RKO (cell line): ENCODE results near the gene SNF8.
"Not testable (repeated sequence)": the region's sequence is repeated elsewhere in the genome, so short reads cannot be mapped to it uniquely, and the experiment has no call there.

Experiments used
- DNase-seq: peaks from one replicate; pipeline ENCODE4 v3.0.0-alpha.2; 2016; ENCODE audit warnings: low spot score

SNF8 gene

GRCh38 chr17:48944515-48945260, at the start of gene SNF8:
Gene SNF8 (minus strand): TSS chr17:48944842. CDS start chr17:48944734, 108 bp downstream.
- peak; percentile 94 for DNase-seq

DNA sequence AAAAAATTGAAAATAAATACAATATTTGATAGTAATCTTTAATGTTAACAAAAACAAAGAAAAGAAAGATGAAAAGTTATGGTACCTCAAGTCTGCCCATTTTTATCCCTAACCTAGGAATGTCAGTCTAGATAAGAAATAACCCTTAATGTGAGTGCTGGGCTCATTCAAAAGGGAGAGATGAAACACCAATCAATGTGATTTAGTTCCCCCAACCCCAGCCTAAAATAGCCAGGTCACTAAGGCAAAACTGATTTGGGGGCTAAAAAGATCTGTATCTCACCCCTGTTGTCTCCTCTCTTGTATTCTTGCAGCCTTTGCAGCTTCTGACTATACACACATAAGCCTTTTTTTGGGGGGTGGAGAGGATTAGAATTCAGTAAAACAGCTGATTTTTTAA, 49.3 kb upstream of the SNF8 start:
- no peak for DNase-seq

GRCh38 chr17:48993305-48993704, 48.7 kb upstream of the SNF8 start:
- DNase-seq, result no peak

DNA sequence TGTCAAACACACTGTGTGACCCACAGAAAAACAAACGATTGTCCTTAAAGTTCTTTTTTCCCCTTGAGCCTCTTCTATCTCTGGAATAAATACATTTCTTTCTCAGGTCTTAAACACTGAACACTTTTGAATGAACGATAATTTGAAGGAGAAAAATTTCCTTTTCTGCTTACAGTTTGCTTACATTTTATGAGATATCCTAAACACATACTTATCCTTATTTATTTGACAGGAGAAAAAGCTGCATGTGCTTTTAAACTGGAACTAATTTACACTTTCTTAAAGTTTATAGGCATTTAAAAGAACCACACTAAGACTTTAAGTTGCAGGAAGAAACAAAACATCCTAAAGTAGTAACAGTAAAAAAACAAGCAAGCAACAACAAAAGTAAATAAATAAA, 47.8 kb upstream of the SNF8 start:
- DNase-seq, result no peak

DNA sequence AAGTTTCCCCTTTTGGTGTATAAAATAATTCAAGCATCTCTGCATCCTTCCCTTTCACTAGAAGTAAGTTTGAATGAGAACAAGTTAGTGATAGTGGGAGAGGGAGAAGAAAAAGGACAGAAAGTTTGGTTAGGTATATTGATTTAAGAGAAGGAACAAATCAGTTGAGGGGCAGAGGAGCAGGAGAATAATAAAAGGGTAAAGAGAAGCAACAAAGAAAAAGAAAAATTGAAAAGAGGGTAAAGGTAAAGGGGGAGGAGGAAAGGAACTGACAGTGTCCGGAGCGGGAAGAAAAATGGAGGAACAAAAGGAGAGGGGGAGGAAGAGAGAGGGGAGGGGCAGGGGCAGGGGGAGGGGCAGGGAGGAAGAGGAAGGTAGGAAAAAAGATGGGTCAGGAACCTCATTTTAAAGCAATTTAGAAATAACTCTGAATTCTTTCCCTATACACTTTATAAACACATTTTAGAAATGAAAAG, 46.3 kb upstream of the SNF8 start:
- no peak for DNase-seq

GRCh38 chr17:48989100-48989499, 44.5 kb upstream of the SNF8 start:
- DNase-seq, result no peak

DNA sequence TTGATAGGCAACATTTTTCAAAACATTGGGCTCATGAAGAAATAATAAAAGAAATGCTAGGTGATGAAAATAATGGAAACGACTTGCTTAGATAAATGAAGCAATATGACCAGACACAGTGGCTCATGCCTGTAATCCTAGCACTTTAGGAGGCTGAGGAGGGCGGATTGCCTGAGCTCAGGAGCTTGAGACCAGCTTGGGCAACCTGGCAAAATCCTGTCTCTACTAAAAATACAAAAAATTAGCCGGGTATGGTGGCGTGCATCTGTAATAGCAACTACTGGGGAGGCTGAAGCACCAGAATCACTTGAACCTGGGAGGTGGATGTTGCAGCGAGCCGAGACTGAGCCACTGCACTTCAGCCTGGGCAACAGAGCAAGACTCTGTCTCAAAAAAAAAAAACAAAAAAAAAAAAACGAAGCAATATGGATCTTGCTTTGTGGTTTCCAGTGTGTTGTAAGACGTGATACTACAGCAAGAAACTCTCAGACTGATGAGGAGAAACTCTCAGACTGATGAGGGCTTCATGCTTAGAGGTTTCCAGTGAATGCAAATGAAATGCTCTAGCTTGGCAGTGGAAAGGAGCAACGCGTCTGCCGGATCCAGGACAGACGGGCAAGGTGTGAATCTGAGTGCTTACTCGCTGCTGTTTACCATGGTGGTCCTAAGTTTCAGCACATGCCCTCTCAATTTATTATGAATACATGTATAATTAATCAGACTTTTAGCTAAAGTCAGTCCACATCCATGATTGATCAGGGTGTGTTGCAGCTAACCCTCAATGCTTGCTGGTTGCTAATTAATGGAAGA, 41.0 kb upstream of the SNF8 start:
- DNase-seq, result no peak

DNA sequence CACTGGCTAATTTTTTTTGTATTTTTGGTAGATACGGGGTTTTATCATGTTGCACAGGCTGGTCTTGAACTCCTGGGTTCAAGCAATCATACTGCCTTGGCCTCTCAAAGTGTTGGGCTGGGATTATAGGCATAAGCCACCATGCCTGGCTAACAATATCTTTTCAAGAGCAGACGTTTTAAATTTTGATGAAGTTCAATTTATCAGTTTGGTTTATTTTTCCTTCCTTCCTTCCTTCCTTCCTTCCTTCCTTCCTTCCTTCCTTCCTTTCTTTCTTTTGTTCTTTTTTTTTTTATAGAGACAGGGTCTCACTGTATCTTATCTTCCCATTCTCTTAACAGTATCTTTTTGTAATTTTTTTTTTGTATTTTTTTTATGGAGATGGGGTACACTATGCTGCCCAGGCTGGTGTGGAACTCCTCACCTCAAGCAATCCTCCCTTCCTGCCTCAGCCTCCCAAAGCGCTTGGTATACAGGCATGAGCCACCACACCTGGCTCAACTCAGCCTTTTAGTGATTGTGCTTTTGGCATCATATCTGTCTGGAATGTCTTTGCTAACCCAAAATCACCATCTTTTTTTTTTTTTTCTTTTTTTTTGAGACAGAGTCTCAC, 37.4 kb upstream of the SNF8 start:
- DNase-seq, result no peak

DNA sequence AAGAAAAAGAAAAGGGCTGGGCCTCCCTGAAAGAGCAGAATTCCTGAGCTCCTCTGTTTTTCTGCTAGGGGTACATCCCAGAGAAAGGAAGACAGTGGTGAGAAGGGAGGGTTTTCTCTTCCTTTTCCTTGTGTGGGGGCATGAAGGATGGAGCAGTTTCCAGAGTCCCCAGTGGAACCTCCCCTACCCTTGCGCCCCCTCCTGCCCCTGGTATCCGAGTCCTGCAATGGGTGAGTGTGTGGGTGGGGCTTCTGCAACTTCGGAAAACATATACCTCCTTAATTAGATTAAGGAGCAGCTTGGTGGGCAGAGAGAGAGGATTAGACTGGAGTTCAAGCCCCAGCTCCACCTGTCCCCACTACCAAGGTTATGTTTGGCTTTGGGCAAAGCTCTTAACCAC, 29.2 kb upstream of the SNF8 start:
- DNase-seq, result no peak

DNA sequence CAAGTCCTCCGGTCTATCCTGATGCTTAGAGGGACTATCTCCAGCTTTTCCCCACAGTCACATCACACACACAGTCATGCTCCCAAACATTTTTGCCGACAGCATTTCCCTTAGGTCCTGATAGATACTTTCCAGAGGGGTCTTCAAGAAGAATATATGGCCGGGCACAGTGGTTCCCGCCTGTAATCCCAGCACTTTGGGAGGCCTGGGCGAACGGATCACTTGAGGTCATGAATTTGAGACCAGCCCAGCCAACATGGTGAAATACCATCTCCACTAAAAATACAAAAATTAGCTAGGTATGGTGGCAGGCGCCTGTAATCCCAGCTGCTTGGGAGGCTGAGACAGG, 28.1 kb upstream of the SNF8 start:
- DNase-seq, result no peak

- no peak for DNase-seq
Observed at GRCh38 chr17:48970865-48971687, 26.4 kb upstream of the SNF8 start.

GRCh38 chr17:48970224-48970623, 25.6 kb upstream of the SNF8 start:
- no peak for DNase-seq

GRCh38 chr17:48961516-48962233, 17.0 kb upstream of the SNF8 start:
- DNase-seq, result peak; percentile 24

DNA sequence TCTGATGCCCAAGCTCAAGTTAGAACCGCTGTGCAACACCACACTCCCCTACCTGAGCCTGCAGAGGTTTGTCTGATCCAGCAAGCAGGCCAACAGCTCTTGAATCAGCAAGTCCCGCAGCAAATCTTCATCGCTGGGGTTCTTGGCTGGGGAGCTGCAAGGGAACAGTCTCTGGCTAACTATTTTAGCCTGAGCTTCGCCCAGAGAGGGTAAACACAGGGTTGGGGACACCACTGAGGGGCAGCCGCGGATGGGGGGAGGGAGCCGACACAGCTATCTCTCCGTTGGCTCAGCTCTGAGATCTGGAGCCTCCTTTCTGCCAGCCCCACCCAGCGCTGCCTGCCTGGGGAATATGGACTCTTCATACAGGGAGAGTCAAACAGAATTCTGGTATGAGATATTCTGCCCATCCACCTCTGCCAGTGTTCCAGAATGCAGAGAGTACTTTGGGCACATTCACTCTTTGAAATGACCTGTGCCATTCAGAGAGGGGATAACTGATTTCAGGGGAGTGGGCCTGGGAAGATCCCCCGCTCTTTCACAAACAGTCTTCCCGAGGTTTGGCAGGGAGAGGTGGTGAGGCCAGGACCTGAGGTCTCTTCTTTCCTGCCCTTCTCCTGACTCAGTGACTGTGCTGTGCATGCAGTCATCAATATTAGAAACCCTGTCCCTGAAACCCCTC, 16.3 kb upstream of the SNF8 start:
- DNase-seq, result no peak

DNA sequence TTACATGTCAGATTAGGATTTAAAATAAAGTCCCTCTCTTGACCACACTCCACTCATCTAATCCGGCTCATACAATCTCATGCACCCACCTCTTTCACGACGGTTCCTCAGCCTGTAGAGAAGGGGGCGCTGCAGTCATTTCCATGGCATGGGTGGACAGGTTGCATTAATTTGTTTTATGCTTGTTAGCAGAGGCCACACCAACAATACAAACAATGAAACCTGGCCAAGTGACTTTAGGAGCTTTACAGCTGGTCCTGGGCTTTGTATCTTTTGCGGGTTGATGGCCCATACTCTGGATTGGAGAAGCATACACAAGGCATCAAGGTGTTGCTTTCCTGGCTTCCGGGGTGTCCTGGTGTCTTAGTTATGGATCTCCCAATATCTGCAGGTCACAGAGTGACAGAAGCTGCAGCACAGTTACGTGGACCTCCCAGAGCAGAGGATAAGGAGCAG, 9.7 kb upstream of the SNF8 start:
- DNase-seq, result peak; percentile 23

DNA sequence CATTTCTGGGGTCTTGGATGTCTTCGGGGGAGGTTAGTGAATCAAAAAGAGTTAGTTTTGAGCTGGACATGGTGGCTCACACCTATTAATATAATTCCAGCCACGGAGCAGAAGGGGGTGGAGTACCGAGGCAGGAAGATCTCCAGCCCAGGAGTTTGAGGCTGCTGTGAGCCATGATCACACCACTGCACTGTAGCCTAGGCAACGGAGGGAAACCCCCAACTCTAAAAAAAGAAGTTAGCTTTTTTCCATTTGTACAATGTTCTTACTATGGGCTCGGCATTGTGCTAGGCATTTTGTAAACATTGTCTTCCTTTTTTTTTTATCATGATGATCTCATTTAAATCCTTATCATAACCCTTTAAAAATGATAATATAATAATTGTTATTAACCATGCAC, 8.3 kb upstream of the SNF8 start:
- no peak for DNase-seq

- no peak for DNase-seq
Observed at GRCh38 chr17:48951572-48951971, 6.9 kb upstream of the SNF8 start.

DNA sequence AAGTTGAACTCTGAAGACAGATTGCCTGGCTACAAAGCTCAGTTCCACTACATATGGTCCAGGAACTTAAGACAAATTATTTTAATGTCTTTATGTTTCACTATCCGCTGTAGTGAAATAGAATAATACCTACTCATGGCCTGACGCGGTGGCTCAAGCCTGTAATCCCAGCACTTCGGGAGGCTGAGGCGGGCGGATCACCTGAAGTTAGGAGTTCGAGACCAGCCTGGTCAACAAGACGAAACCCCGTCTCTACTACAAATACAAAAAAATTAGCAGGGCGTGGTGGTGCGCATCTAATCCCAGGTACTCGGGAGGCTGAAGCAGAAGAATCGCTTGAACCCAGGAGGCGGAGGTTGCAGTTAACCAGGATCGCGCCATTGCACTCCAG, 614 bp upstream of the SNF8 start:
- DNase-seq, result not testable (repeated sequence)

DNA sequence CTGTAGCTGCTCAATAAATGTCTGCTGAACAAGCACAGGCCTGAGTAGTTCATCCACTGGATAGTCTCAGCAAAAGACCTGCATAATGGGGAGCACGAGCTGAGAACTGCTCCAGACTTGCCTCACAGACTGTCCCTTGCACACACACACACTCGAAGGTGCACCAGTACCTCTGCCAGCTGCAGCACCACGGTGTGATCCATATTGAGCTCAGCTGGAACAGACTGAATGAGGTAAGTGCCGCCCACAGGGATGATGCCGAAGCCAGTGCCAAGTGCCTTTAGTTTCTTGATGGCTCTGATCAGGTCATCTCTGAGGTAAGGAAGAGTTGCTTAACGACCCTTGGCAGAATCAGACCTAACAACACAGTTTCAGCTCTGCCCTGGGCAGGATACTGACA, 11.6 kb downstream of the SNF8 start:
- DNase-seq, result no peak

GRCh38 chr17:48930435-48930873, 14.2 kb downstream of the SNF8 start:
- no peak for DNase-seq

DNA sequence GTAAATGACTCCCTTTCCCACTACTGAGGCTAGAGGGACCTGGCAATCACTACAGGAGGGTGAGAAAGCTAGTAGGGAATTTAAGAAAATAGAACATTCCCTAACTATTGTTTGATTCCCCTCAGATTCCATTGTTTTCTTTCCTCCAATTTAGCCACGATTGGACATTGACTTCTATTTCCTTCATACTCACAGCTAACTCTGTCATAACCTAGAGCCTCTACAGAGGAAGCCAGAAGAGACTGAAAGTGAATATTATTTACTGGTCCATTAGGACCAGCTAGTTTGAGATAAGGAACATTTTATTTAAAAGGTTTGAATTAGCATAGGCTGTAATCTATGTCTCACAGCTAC, 14.9 kb downstream of the SNF8 start:
- no peak for DNase-seq
